HG02642 (cell line): ENCODE measurements around the gene GADL1.
A peak's percentile ranks its signal among the peaks of the same experiment; 100 is the strongest.

ENCODE experiments used
- ATAC-seq: cut with Tn5 transposase; IDR thresholded peaks from one replicate; pipeline ENCODE4 v1.9.1; 2021; ENCODE audit warnings: mild to moderate bottlenecking; ENCODE audit not compliant: unreplicated experiment, poor library complexity

The GADL1 gene

DNA sequence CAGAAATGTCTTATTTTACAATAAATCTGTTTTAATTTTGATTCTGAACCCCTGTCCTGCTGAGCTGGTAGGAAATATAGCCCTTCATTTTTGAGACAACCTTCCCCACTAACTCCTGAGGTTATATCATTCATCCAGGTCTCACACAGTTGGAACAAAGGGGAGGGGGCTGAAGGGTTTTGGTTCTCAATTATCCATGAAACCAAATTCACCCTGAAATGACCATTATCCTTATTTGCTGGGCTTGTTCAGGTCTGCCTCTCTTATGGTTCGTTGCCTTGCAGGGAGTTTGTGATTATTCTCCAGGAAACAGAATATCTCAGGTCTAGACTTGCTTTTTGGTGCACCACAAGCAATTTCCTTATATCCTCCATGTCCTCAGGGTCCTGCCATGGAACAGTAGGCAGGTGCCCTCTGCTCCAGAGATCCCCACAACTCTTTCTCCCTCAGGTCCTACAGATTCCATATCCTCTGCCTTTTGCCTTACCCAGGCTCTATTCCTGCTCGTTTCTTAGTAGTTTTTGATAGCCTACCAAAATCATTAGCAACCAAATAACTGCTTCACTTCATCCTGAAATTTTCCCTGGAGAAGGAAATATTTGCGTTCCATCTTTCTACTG, 193.6 kb downstream of the GADL1 start:
- ATAC-seq, result no peak

DNA sequence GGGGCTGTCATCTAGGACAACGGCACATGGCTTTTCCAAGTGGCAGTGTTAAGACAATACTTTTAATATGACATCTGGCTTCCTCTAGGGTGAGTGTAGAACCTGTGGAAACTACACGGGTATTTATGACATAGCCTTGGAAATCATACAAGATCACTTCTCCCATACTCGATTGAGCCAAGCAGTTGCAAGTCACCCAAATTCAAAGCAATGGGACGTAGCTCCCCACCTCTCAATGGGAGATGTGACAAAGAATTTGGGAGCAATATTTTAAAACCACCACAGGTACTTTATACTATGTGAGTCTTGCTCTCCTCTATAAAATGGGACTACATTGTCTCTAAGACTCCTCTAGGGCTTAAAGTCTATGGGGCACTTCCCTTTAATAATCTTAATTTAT, 194.5 kb downstream of the GADL1 start:
- ATAC-seq, result no peak

DNA sequence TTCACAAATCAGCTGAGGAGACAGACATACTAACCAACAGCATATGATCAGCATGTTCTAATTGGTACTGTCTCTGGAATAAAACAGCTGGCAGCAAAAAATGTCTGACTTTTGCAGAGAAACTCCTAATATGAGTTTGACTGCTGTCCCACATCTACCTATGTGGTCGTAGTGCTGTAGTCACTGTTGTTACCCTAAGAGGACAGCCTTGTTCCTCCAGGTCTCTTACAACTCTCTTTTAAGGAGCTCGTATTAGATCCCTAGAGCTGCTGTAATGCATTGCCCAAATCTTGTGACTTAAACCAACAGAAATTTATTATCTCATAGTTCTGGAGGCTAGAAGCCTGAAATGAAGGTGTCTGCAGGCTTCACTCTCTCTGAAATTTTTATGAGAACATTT, 195.9 kb downstream of the GADL1 start:
- ATAC-seq, result no peak

DNA sequence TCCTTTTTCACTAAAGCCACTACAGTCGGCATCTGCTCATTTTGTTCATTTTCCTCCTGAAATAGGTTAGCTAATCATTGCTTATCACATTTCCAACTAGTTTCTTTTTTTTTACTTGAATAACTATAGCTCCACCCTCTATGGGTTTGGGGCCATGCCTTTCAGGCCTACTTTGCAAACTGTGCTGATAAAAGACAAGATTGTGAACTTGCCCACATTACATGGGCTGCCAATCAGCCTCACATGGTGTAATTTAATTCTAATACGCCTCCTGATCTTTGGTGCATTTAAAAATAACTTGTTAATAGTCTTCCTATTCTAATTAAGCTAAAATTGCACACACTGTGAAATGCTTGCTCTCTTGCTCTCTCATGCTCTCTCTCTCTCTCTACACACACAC, 197.6 kb downstream of the GADL1 start:
- no peak for ATAC-seq

DNA sequence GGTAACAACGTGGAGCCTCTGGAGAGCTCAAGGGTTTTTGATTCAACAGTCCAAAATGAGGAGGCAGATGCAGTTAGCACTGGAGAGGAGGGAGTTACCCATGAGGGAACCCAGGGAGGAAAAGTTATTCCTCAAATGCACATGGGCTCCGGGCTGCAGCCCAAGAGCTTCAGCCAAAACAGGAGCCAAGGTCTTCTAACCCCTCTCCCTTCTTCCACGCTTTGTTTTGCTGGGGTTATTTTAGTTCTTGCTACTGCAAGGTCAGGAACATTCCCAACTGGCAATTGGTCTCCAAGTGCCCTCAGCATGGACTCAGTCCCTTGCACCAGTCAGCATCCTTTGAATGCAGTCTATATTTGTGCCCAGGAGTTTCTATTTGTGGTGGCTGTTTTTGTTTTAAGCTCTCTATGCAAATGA, 198.1 kb downstream of the GADL1 start:
- ATAC-seq, result no peak

DNA sequence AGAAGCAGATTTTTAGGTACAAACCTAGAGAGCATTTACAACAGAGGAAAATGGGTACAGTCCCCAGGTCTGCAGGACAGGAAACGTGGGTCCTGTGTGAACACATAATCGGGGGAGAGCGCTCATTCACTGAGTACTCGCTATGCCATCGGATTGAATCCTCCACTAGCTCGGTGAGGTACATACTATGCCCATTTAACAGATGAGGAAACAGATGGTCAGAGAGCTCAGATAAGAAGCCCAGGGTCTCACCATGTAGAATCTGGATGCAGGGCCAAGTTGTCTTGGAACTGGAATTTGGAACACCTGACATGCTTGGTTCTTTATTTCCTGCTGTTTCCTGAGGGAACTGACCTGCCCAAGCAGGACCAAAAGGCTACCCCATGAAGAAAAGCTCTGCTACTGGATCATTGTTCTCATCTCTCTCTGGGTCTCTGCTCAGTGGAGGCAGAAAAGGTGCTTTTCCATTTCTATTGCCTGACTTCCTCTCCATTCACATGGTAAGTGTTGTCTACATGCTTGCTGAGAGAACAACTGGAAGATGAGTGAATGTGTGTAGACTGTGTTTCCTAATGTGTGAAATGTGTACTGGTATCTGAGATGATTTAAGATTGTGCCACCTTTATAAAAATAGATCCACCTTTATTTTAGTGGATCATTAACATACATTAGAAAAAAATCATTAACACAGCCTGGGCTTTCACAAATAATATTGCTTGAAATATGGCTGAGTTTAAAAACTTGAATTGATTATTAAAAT, 199.0 kb downstream of the GADL1 start:
- ATAC-seq, result no peak

DNA sequence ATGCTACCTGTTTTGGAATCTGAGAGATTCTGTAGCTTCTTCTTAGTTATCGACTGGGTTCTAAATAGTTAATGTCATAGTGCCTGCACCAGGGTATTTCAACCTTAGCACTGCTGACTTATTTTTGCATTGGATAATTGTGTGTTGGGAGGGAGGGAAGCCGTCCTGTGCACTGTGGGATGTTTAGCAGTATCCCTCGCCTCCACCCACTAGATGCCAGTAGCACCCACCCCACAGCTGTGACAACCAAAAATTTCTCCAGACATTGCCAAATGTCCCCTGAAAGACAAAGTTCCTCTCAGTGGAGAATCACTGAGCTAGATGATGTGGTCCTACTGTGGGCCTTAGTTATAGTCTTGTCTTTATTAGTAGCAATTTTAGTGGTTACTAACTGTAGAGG, 199.8 kb downstream of the GADL1 start:
- no peak for ATAC-seq

DNA sequence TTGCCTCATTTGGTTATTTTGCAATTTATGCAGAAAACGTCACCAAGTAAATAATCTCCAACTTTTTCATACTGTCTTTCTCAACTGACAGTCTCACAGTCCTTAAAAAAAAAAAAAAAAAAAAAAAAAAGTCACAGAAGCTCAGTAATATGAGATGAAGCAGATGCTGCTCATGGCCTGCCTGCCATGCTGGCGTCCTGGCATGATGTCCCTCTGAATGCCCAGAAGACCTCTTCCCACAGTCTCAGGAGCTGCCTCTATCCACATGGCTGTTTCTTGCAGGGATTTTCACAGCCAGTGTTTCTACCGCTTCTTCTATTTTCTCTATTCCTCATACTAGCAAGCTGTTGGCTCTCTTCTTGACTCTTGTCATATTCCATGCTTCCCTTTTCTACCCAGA, 200.3 kb downstream of the GADL1 start:
- no peak for ATAC-seq

DNA sequence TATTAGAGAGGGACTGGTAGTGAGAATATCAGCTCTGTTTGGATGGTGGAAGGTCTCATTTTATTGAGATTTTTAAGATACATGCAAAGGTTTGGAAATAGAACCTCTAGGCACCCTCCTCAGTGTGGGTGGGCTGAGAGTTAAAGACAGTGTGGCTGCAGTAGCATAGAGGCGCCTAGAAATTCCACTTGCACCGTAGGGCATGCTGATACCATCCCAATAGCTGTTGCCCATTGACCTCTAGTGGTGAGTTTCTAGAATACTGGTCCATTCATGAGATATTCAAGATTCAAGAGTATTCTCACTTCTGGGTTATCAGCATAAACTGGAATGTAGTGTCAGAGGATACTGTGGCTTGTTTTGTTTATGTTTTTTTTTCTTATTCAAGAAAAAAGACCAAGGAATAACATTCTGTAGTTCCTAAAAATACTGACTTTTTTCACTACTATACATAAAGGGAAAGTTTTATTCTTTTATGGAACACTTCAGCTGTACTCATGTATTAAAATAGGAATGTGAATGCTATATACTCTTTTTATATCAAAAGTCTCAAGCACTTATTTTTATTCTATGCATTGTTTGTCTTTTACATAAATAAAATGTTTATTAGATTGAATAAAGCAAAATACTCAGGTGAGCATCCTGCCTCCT, 200.9 kb downstream of the GADL1 start:
- ATAC-seq, result peak; percentile 96

DNA sequence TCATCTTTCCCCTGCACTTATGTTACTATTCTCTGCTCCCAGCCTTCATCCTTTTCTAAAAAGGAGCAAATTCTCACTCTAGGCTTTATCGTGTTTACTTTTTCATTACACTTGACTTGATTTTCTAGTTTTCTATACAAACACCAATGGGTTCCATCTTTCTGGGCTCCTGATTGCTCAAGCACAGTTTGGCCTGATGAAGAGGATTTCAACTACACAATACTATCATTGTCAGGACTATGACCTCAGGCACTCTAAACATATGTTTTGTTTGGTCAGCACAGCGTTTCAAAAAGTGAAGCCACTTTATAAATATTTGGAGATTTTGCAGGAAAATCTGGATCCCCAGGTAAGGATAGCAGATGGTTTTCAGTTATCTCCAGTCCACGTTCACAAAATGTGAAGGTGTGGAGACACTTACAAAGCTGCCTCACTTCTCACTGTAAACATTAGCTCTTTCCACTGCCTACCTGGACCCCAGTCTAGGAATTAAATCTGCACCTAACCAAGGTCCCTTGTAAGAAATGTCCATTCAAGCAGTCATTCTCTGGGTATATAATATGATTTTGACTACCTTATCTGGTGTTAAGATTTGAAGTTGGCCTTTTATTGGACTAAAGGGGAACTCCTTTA, 201.8 kb downstream of the GADL1 start:
- no peak for ATAC-seq

DNA sequence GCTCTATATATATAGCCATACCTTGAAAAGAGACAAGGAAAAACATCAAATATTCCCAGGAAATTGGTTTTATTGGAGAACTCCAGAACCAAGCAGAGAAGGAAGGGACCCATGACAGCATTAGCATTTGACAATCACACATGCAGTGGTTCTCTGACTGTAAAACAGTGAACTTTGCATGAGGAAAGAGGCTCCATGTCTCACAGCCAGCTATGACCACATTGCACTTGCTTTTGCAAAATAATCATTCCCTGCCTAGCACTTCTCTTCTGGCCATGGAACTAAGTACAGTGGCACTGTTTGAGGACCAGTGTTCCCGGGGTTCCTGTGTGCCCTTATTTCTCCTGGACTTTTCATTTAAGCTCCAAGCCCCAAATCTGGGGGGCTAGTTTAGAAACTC, 202.5 kb downstream of the GADL1 start:
- no peak for ATAC-seq

DNA sequence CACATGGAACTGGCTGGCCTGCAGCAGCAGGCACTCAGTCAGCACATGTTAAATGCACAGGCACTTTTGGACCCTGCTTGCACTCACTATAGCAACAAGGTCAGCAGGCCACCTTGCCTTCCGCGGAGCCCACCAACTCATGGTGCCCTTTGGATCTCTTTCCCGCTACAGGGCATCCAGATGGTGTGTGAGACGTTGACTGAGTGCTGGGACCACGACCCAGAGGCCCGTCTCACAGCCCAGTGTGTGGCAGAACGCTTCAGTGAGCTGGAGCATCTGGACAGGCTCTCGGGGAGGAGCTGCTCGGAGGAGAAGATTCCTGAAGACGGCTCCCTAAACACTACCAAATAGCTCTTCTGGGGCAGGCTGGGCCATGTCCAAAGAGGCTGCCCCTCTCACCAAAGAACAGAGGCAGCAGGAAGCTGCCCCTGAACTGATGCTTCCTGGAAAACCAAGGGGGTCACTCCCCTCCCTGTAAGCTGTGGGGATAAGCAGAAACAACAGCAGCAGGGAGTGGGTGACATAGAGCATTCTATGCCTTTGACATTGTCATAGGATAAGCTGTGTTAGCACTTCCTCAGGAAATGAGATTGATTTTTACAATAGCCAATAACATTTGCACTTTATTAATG, 203.1 kb downstream of the GADL1 start:
- ATAC-seq, result no peak

DNA sequence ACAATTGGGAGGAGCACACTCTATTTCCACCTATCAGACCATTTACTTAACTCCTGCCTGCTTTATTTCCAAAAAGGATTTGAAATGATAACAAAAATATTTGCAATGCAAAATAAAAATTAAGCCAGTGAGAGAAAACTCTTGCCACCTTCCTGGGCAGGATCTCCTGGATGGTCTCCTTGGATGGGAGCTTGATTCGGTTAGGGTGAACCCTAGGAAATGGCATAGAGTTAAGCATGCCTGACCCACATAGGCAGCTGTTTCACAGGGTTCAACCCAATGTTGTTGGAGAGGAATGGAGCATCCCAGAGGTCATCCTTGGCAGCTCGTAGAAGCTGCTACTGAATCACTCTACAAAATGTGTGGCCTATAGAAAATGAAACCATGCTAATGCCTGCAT, 204.3 kb downstream of the GADL1 start:
- no peak for ATAC-seq

DNA sequence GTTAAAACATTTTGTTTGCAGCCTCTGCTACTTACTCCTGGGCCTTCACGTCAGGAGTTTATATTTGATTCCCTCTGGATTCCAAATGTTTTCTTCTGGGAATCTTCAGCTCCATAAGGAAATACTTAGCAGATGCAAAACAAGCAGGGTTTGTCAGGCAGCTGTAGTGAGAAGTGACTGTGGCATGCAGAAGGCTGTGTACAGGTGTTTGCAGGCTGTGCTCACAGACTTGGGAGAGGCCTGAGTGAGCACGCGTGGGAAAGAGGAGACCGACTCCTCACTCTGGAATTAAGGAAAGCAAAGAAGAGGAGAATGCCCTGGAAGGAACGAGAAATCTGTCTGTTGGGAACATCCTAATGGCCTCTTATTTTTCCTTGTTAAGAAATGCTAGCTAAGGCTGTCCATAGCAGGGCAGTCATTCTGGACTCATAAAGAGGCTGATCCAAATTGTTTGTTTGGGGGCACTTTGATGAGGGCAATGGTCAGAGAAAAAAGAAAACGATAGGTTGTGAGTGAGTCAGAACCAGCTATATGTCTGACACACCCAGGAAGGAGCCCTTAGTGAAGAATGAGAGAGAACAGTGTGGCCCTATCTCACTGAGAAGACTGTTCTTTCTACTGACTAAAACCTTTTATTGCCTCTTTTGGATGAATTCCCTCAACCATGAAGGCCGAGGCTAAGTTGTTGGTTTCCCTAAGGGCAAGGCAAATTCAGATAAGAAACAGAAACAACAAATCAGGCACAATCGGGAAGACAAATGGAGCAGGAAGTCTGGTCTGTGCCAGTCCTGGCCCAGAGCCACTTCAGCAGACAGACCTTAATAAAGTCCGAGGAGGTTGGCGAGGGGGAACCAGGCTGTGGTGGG, 205.5 kb downstream of the GADL1 start:
- no peak for ATAC-seq

DNA sequence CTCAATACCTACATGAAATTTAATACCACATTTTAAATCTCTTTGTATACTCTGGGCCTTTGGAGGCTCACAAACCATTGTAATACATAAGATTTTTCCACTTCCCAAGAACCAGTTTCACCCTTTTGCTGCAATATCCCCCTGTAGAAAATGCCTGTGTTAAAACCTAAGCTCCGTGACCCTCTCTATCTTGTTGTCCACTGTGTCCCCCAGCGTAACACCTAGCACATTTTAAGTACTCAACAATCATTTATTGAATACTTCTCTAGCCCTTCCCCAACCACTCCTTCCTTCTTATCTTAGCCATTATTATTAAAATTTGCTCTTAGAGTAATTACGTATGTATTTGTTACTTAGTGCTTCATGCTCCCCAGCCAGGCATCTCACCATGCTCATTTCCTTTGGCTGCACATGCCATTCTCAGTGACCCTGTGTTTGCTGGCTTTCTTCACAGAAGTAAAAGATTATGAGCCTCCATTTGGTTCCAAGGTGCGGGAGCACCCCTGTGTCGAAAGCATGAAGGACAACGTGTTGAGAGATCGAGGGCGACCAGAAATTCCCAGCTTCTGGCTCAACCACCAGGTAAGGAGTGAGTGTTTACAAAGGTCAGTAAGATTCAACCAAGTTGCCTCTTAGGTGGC, 206.4 kb downstream of the GADL1 start:
- ATAC-seq, result no peak

DNA sequence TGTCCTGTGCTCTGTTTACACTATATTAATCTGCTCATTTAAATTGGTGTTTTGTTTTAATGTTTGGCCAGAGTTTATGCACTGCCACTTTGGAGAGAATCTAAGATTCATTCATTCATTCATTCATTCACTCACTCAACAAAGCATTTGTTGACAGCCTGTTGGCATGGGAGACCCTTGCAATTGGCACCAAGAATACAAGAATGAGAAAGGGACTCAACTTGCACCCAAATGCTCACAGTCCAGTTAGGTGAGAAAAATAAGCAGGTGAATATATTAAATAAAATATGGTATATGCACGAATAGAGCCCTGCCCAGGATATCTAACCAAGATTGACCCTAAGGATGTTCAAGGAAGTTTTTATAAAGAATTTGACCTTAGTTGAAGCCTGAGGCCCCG, 207.7 kb downstream of the GADL1 start:
- no peak for ATAC-seq

DNA sequence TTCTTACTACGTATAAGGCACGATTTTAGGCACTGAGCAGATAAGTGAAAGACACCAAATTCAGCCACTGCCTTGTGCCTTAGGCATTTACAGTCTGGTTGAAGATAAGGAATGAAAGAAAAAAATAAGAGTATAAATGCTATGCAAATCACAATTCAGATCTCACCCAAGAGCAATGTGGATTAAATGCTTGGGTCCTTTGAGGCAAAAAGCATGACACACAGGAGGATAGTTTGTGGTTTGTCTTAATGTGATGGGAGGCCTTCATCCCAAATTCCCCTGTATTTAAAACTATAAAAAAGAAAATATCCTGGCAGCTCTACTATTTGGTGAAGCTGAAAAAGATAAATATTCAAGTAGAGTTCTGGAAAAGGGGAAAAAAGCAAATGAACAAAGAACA, 208.3 kb downstream of the GADL1 start:
- no peak for ATAC-seq

DNA sequence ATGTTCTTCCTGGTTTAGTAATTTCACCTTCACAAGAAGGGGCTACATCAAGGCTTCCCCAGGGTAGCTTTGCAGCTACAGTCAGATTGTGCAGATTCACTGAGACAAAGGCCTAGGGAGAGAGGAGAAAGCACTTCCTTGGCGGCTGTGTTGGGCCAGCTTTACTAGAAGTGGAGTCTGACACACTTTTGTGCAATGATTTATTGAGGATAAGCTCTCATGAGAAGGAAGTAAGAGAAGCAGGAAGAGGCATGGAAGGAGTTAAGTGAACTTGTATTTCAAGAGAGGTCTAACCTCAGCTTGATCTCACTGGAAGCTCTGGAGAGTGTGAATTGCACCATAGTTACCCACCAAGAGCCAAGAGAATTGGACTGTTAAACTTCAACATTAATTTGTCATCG, 209.2 kb downstream of the GADL1 start:
- no peak for ATAC-seq

DNA sequence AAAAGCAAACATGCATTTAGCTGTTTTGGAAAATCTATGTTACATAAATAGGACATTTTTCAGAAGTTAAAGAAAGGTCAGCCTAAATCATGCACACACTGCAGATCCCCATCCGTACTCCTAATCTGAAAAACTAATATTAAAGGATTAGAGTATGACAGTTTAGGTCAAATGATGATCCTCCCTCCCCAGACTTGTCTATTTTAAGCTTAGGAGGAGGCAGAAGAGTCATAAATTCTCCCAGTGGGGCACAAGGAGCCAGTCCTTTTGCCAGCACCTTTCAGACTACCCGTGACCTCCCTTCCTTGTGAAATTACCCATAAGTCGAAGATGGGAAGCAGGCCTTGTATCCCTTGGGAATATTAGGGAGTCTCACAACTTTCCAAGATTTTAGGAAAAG, 210.1 kb downstream of the GADL1 start:
- ATAC-seq, result no peak
